SK-N-SH treated with all-trans-retinoic acid at 6 μM for 48 hours (cell line): ENCODE measurements around the gene SH3BP4.

Experiments
- CSRNP3 ChIP-seq: fragments of 250-450 bp; sonication (Bioruptor Pico); IDR thresholded peaks from 2 replicates; pipeline ENCODE4 v1.5.1; 2021; ENCODE audit warnings: mild to moderate bottlenecking, moderate library complexity
- PATZ1 ChIP-seq: fragments of 250-450 bp; sonication (Bioruptor Pico); IDR thresholded peaks from 2 replicates; pipeline ENCODE4 v1.8.0; 2020; ENCODE audit warnings: mild to moderate bottlenecking, moderate library complexity, borderline replicate concordance
- SNAI2 ChIP-seq: fragments of 250-450 bp; sonication (Bioruptor Pico); IDR thresholded peaks from 2 replicates; pipeline ENCODE4 v1.5.0; 2020; ENCODE audit warnings: mild to moderate bottlenecking, moderate library complexity
- ZFP3 ChIP-seq: fragments of 250-450 bp; sonication (Bioruptor Pico); IDR thresholded peaks from 2 replicates; pipeline ENCODE4 v1.5.0; 2020; ENCODE audit warnings: mild to moderate bottlenecking, moderate library complexity

- no peak for TF ChIP-seq CSRNP3 (CRISPR knock-in tag)
- TF ChIP-seq PATZ1 (CRISPR knock-in tag) = no peak
- TF ChIP-seq ZFP3 (CRISPR knock-in tag) = no peak
- TF ChIP-seq SNAI2 = no peak
These were observed 38.5 kb downstream of the SH3BP4 start for GRCh38 chr2:234990300-234990699.
